Right renal pelvis (tissue), 4 donors: ENCODE data around the gene SPTLC2. TPM values are rescaled to one million over a fixed set of nuclear protein-coding genes. Genes with fewer than 3 reads are reported as not detected.

ENCODE experiments used
- DNase-seq, 4 donors: peaks; one replicate each; pipeline ENCODE4 v3.0.0-alpha.2; 2013; ENCODE audit warnings: low read depth in 4 of 4, low spot score in 3 of 4, missing footprints in 1 of 4
- polyA plus RNA-seq, 4 donors: library from polyadenylated mRNA; unstranded; fragments of 120-200 nt; gene quantifications; one replicate each; pipeline ENCODE4 v1.2.1, GENCODE V29; 2013; ENCODE audit not compliant: insufficient read length in 4 of 4

Gene SPTLC2
- polyA plus RNA-seq, 4 donors: 62.9 to 84.9 (median 79.4) TPM

- DNase-seq: no peak
Measured at GRCh38 chr14:77625360-77625759, 8.9 kb upstream of the SPTLC2 start.

GRCh38 chr14:77623201-77623600, 6.8 kb upstream of the SPTLC2 start:
- no peak for DNase-seq

- no peak for DNase-seq
Measured at GRCh38 chr14:77622366-77622961, 6.0 kb upstream of the SPTLC2 start.

GRCh38 chr14:77620222-77620870, 3.9 kb upstream of the SPTLC2 start:
- DNase-seq: no peak

GRCh38 chr14:77618381-77618970, 2.0 kb upstream of the SPTLC2 start:
- DNase-seq: no peak

GRCh38 chr14:77616133-77616453, 344 bp downstream of the SPTLC2 start:
- DNase-seq: no peak

GRCh38 chr14:77615361-77616132, 890 bp downstream of the SPTLC2 start:
- no peak for DNase-seq

GRCh38 chr14:77613201-77613600, 3.2 kb downstream of the SPTLC2 start:
- no peak for DNase-seq

GRCh38 chr14:77612011-77612620, 4.3 kb downstream of the SPTLC2 start:
- no peak for DNase-seq

GRCh38 chr14:77610553-77610952, 5.9 kb downstream of the SPTLC2 start:
- no peak for DNase-seq

- no peak for DNase-seq
Measured at GRCh38 chr14:77609922-77610321, 6.5 kb downstream of the SPTLC2 start.

- DNase-seq: no peak
Measured at GRCh38 chr14:77607741-77608302, 8.6 kb downstream of the SPTLC2 start.

GRCh38 chr14:77605392-77605972, 11.0 kb downstream of the SPTLC2 start:
- no peak for DNase-seq

GRCh38 chr14:77603654-77604255, 12.7 kb downstream of the SPTLC2 start:
- DNase-seq: no peak

GRCh38 chr14:77603031-77603430, 13.4 kb downstream of the SPTLC2 start:
- no peak for DNase-seq

GRCh38 chr14:77601846-77602619, 14.4 kb downstream of the SPTLC2 start:
- no peak for DNase-seq

- no peak for DNase-seq
Measured at GRCh38 chr14:77599889-77600288, 16.5 kb downstream of the SPTLC2 start.

GRCh38 chr14:77598366-77599070, 17.9 kb downstream of the SPTLC2 start:
- no peak for DNase-seq

GRCh38 chr14:77593501-77593961, 22.9 kb downstream of the SPTLC2 start:
- no peak for DNase-seq
